Endothelial cell (in vitro differentiated cells): ENCODE measurements around the gene TSPAN2. TPM values are rescaled to one million over a fixed set of nuclear protein-coding genes. Genes with fewer than 3 reads are reported as not detected.

Experiments
- DNase-seq: peaks from one replicate; pipeline ENCODE4 v3.0.0; 2021; ENCODE audit warnings: low spot score
- H3K27ac Mint-ChIP-seq: one replicate; pipeline ENCODE4 v1.8.0; 2021; ENCODE audit warnings: mixed read lengths, inconsistent platforms; ENCODE audit not compliant: unreplicated experiment
- H3K27me3 Mint-ChIP-seq: one replicate; pipeline ENCODE4 v1.8.0; 2021; ENCODE audit warnings: mild to moderate bottlenecking, moderate library complexity, mixed read lengths, inconsistent platforms; ENCODE audit not compliant: unreplicated experiment
- H3K36me3 Mint-ChIP-seq: one replicate; pipeline ENCODE4 v1.8.0; 2021; ENCODE audit warnings: mild to moderate bottlenecking, low read depth, mixed read lengths, inconsistent platforms; ENCODE audit not compliant: unreplicated experiment
- H3K4me1 Mint-ChIP-seq: one replicate; pipeline ENCODE4 v1.8.0; 2021; ENCODE audit warnings: mild to moderate bottlenecking, mixed read lengths, inconsistent platforms; ENCODE audit not compliant: unreplicated experiment
- H3K4me3 Mint-ChIP-seq: one replicate; pipeline ENCODE4 v1.8.0; 2021; ENCODE audit warnings: mild to moderate bottlenecking, mixed read lengths, inconsistent platforms; ENCODE audit not compliant: unreplicated experiment
- H3K9me3 Mint-ChIP-seq: one replicate; pipeline ENCODE4 v1.8.0; 2021; ENCODE audit warnings: mixed read lengths, inconsistent platforms; ENCODE audit not compliant: unreplicated experiment
- CTCF ChIP-seq: fragments of 200-600 bp; sonication (generic); IDR thresholded peaks from one replicate; pipeline ENCODE4 v1.5.0; 2021; ENCODE audit warnings: antibody characterized with exemption; ENCODE audit not compliant: unreplicated experiment
- total RNA-seq: library from RNA; stranded (reverse); fragmentation: NEBNext Ultra II Directional; extraction: Animal tissue kit (Norgen Biotek cat#: 25700); gene quantifications from one replicate; pipeline ENCODE4 v1.2.1, GENCODE V29; 2021; ENCODE audit not compliant: unreplicated experiment

TSPAN2 gene
- total RNA-seq, 1 donor from 2014 or later, result 57.9 TPM

- Mint-ChIP-seq H3K27me3 (peaks cover 2% of the 10 kb centered on the region), H3K27ac (no peak overlapping the region), H3K9me3 (no peaks in the 10 kb centered on the region), H3K4me1 (peaks cover 6% of the 10 kb centered on the region), H3K36me3 (no peaks in the 10 kb centered on the region), H3K4me3 (no peak overlapping the region)
- no peak for DNase-seq
- no peak for TF ChIP-seq CTCF
These were observed 15.8 kb downstream of the TSPAN2 start for GRCh38 chr1:115073298-115074087.

GRCh38 chr1:115071012-115071664, 18.2 kb downstream of the TSPAN2 start:
- no peaks in the 10 kb centered on the region for H3K9me3 Mint-ChIP-seq
- no peak overlapping the region for H3K27ac Mint-ChIP-seq
- no peak for DNase-seq
- peaks cover 6% of the 10 kb centered on the region for H3K4me1 Mint-ChIP-seq
- no peak overlapping the region for H3K4me3 Mint-ChIP-seq
- no peak for TF ChIP-seq CTCF
- H3K36me3 Mint-ChIP-seq, result no peaks in the 10 kb centered on the region
- peaks cover 2% of the 10 kb centered on the region for H3K27me3 Mint-ChIP-seq

GRCh38 chr1:115069659-115070308, 19.5 kb downstream of the TSPAN2 start:
- Mint-ChIP-seq H3K9me3 (no peaks in the 10 kb centered on the region), H3K27me3 (peaks cover 2% of the 10 kb centered on the region), H3K4me3 (no peak overlapping the region), H3K36me3 (no peaks in the 10 kb centered on the region), H3K27ac (no peak overlapping the region), H3K4me1 (peaks cover 6% of the 10 kb centered on the region)
- DNase-seq, result no peak
- no peak for TF ChIP-seq CTCF

GRCh38 chr1:115068826-115069585, 20.3 kb downstream of the TSPAN2 start:
- no peak for DNase-seq
- Mint-ChIP-seq H3K4me3 (no peak overlapping the region), H3K4me1 (peaks cover 6% of the 10 kb centered on the region), H3K36me3 (peaks cover 2% of the 10 kb centered on the region), H3K9me3 (no peaks in the 10 kb centered on the region), H3K27me3 (peaks cover 2% of the 10 kb centered on the region), H3K27ac (peak overlapping the region; percentile 52)
- TF ChIP-seq CTCF, result no peak
